ENCODE data around the gene SFN.

SFN gene

DNA sequence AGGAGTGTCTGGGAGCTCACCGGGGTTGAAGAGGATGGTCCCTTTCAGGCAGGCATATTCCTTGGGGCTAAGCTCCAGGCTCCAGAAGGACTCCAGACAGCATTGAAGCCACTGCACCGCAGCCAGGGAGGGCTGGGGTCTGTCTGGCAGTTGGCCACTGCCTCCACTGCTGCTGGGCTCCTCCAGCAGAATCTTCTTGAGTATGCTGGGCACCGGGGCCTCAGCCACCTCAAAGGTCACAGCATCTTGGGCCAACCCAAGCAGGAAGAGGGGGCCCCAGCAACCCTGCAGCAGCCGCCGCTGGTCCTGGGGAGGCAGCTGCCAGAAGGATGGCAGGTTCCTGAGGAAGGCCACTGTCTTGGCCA, 50.4 kb downstream of the SFN start:
- DNase-seq (ENCODE audit: low spot score), result no peak
